Embryonic facial prominence (tissue), 1 donor: ENCODE measurements around the gene PCDH19.

ENCODE experiments used
- DNase-seq: peaks from one replicate; pipeline ENCODE4 v3.0.0-alpha.2; 2016; ENCODE audit errors: extremely low spot score

PCDH19 gene

GRCh38 chrX:100407147-100407783 lies 2.8 kb downstream of the PCDH19 start:
- DNase-seq: no peak

DNA sequence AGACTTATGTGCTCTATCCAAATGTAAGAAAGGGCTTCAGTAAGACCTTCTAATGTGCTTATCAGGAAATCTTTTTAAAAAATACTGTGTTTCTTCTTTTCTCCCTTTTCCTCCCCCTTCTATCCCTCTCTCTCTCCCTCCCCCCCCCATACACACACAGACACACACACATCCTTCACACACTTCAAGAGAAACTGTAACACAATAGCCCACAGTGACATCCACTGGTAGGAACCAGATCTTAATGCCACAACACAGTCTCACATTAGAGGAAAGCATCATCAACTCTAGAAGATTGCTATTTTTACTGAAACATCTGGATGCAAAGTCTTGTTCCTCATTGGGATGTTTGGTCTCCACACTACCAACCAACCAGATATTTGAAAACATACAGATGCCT lies 4.6 kb downstream of the PCDH19 start:
- DNase-seq: no peak

DNA sequence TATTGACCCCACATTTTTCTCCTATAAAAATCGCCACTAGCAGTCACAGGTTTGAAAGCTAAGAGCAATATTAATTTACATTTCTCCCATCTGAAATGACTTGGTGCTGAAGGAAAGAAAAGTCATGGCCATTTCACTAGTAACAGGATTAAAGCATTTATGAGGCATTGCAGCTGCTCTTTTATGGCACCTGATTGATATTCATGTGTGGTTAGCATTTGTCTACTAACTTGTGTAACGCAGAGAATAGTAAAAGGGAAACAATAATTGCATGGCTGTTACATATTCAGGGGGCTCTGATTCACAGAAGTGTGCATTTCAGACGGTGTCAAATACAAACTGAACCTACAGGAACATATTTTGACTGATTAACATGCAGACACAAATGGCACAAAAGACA lies 5.2 kb downstream of the PCDH19 start:
- DNase-seq: no peak

- no peak for DNase-seq
Observed at GRCh38 chrX:100395781-100396180, 14.3 kb downstream of the PCDH19 start.

- DNase-seq: no peak
Observed at GRCh38 chrX:100381619-100382018, 28.5 kb downstream of the PCDH19 start.

- no peak for DNase-seq
Observed at GRCh38 chrX:100379388-100379986, 30.6 kb downstream of the PCDH19 start.

- DNase-seq: no peak
Observed at GRCh38 chrX:100377826-100378225, 32.2 kb downstream of the PCDH19 start.

DNA sequence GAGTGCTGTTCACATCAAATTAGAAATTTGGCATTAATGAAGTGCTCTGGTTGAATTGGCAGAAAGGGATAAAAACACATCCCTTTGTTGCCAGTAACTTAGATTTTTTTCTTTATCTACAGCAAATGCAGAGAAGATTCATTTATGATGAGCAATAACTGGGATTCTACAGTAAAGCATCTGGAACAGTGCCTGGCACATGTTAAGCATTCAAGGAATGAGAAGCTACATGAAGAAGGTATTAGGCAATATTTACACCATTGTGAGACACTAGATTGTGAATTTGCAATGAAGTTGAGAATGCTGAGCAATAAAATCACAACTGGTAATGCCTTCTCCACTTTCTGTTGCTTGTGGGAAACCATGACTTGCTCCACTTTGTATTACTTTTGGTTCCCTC lies 33.5 kb downstream of the PCDH19 start:
- DNase-seq: no peak

DNA sequence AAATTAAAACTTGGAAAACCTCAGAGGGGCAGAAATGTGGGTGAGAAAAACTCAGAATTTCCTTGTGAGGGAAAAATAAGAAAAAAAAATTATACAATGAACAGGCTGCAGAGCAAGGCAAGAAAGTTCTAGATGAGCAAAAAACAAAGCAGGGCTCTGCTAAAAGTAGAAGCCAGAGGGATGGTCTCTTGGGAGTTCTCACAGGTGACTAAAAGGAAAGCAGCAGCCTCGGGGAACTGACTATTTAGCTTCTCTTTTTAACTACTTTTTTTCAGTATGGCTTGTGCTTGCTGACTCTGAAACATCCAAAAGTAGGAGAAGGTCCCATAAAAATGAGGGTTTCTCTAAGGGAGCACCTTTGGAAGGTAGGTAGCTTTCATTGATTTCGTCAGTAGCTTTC lies 36.4 kb downstream of the PCDH19 start:
- no peak for DNase-seq

- no peak for DNase-seq
Observed at GRCh38 chrX:100368167-100368566, 41.9 kb downstream of the PCDH19 start.

DNA sequence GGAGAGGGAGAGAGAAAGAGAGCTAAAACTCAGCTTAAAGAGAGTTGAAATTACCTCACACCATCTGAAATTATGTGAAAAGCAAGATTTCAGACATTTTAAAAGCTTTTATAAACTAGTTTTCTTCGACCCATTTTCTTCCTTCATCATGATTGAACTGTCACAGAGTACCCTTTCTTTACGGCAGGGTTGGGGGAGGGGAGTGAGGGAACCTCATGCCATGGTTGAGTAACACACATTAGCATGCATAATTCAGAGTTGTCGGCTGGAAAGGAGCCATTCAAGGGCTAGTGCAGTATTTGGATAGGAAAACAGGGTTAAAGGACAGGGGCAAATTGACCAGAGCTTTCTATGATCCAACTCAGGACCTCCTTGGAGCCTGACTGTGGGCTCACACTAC lies 46.2 kb downstream of the PCDH19 start:
- DNase-seq: no peak

GRCh38 chrX:100358766-100359165 lies 51.3 kb downstream of the PCDH19 start:
- no peak for DNase-seq

GRCh38 chrX:100356351-100356896 lies 53.6 kb downstream of the PCDH19 start:
- no peak for DNase-seq

- no peak for DNase-seq
Observed at GRCh38 chrX:100355680-100356079, 54.4 kb downstream of the PCDH19 start.

- DNase-seq: no peak
Observed at GRCh38 chrX:100353326-100353725, 56.7 kb downstream of the PCDH19 start.

DNA sequence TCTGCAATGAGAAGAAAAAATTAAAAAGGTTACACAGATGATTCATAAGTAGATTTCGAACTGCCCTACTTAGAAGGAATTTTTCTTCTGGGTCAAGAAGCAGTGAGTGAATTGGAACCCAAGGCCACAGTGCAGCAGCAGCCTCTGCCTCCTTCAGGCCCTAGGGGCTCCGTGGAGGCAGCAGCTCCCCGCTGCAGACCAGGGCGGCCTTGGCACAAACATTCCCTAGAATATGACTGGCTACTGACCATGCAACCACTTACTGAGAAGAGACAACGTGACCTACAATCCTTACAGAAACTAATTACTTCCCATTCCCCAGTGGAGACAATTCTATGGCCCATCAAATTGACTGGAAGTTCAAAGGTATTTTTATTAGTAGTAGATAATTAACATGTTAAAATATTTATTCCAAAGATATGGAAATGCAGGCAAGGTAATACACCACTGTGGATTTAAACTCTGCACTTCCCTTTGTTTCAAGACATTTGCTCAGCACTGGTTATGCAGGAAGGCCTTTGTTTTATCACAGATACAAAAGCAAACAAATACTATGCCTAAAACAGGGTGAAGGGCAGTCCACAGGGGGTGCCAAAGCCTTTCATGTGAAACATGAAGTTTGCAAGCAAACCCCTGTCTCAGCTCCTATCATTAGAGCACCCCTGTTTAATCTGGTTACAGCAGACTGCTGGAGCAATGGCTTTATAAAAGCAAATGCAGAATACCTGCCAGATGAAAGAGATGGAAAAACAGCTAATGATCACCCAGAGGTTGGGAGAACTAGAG lies 59.2 kb downstream of the PCDH19 start:
- no peak for DNase-seq

GRCh38 chrX:100349391-100349790 lies 60.7 kb downstream of the PCDH19 start:
- no peak for DNase-seq

- DNase-seq: no peak
Observed at GRCh38 chrX:100341142-100341510, 68.9 kb downstream of the PCDH19 start.

DNA sequence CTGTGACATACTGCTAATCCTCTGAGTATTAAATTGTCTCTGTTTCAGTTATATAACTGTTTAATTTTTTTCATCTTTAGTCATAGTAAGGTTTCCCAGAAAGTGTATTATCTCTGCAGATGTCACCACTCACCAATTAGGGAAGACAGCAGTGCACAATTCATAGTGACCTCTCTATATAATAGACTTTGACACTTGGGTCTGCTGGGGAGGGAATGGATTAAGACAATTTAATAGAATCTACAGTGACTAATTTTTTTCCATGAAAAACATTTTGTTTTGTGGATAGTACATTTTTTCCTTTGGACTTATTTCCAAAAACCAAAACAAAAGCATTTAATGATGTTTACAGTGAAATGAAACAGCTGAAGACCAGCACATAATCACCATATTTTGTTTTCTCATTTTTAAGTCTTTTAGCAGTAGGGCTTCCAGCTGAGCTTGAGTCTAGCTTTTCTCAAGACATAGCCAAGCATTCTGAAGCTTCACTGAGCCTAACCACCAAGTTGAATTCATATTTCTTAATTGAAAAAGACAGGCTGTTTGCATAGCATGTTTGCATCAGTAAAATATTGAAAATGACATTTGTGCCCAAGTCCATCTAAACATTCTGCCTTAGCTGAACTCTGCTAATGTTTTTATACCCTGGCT lies 69.5 kb downstream of the PCDH19 start:
- DNase-seq: no peak

- DNase-seq: no peak
Observed at GRCh38 chrX:100328351-100328750, 81.7 kb downstream of the PCDH19 start.

GRCh38 chrX:100319716-100320115 lies 90.4 kb downstream of the PCDH19 start:
- no peak for DNase-seq

- no peak for DNase-seq
Observed at GRCh38 chrX:100316987-100317386, 93.1 kb downstream of the PCDH19 start.
